K562 (cell line): Measurements from ENCODE around the gene CACNB2. TPM values are rescaled to one million over a fixed set of nuclear protein-coding genes. Genes with fewer than 3 reads are reported as not detected.

Experiments used
- ATAC-seq: fragments of 200-7000 bp; cut with Tn5 transposase; 3 replicates; pipeline ENCODE4 v1.9.1; 2020; ENCODE audit warnings: moderate library complexity
- BruUV-seq: library from RNA; stranded (reverse); fragments of 400-500 nt; replicated peaks from 2 replicates; lab custom pipeline; 2021; lab: Mats Ljungman, UMichigan
- CTCF ChIA-PET: fragments of 300-600 bp; formaldehyde crosslinking; extraction: SDS; loops from one replicate; lab custom pipeline; 2021; ENCODE audit warnings: low intra/inter-chr PET ratio; lab: Yijun Ruan, JAX
- POLR2A ChIA-PET: fragments of 300-600, 350-650 bp; sonication (Branson Sonifier 250); formaldehyde crosslinking; extraction: SDS; loops from one replicate; lab custom pipeline; 2021; ENCODE audit warnings: antibody characterized with exemption, inconsistent platforms; lab: Yijun Ruan, JAX
- DNase-seq, 4 experiments: peaks; one replicate each; pipeline versions ENCODE4 v3.0.0 to v3.0.0-alpha.2; 2011 to 2018; ENCODE audit warnings: low spot score in 3 of 4, mixed read lengths in 3 of 4; ENCODE audit errors: extremely low read depth in 1 of 4
- FAIRE-seq: peaks from 2 replicates; lab custom pipeline; 2011; peaks lifted over from hg19 to GRCh38; lab: Jason Lieb, UNC
- H2AFZ ChIP-seq: 2 replicates; pipeline ENCODE4 v1.6.0; 2011; ENCODE audit warnings: low read depth, low read length, control low read depth, inconsistent platforms
- H3K27ac ChIP-seq: fragments of 200-600 bp; 3 replicates; pipeline ENCODE4 v1.8.0; 2011; ENCODE audit warnings: low read depth, mild to moderate bottlenecking, control low read depth, inconsistent platforms, low read length, moderate library complexity, mixed read lengths; ENCODE audit errors: extremely low read depth
- H3K27me3 ChIP-seq, 2 experiments: fragments of 300-600 bp in 1 of 2; 2 replicates in 1 of 2; 3 replicates in 1 of 2; pipeline versions ENCODE4 v1.6.0 to v1.8.0; 2011; ENCODE audit warnings: inconsistent platforms in 2 of 2, low read length in 2 of 2, mild to moderate bottlenecking in 1 of 2, mixed read lengths in 1 of 2, moderate library complexity in 1 of 2; ENCODE audit not compliant: control insufficient read depth in 2 of 2, insufficient read depth in 2 of 2
- H3K36me3 ChIP-seq: fragments of 300-600 bp; 3 replicates; pipeline ENCODE4 v1.8.0; 2011; ENCODE audit warnings: mild to moderate bottlenecking, low read length, inconsistent platforms; ENCODE audit not compliant: control insufficient read depth, insufficient read depth
- H3K4me1 ChIP-seq, 2 experiments: fragments of 200-600 bp in 1 of 2; replicated peaks in 1 of 2; 2 replicates in 1 of 2; 3 replicates in 1 of 2; pipeline versions ENCODE4 v1.5.1 to v1.8.0; 2011; ENCODE audit warnings: inconsistent platforms in 2 of 2, low read length in 2 of 2, mild to moderate bottlenecking in 1 of 2, mixed read lengths in 1 of 2, moderate library complexity in 1 of 2; ENCODE audit not compliant: control insufficient read depth in 2 of 2, insufficient read depth in 2 of 2
- H3K4me2 ChIP-seq: 2 replicates; pipeline ENCODE4 v1.6.1; 2011; ENCODE audit warnings: low read length, control low read depth, inconsistent platforms, mixed read lengths; ENCODE audit not compliant: insufficient read depth
- H3K4me3 ChIP-seq: fragments of 200-600 bp; sonication (generic), shearing (Covaris generic); 2 replicates; pipeline ENCODE4 v1.5.1; 2016; ENCODE audit warnings: control low read depth, inconsistent platforms
- H3K79me2 ChIP-seq: fragments of 200-600 bp; 3 replicates; pipeline ENCODE4 v1.8.0; 2011; ENCODE audit warnings: low read length, inconsistent platforms; ENCODE audit not compliant: control insufficient read depth, insufficient read depth
- H3K9ac ChIP-seq, 2 experiments: 2 replicates each; pipeline versions ENCODE4 v1.6.0 to v1.6.1; 2011; ENCODE audit warnings: low read depth in 2 of 2, low read length in 2 of 2, control low read depth in 1 of 2, inconsistent platforms in 1 of 2, mild to moderate bottlenecking in 1 of 2, mixed read lengths in 1 of 2; ENCODE audit not compliant: insufficient read depth in 1 of 2
- H3K9me1 ChIP-seq: one replicate; pipeline ENCODE4 v1.6.0; 2011; ENCODE audit warnings: inconsistent platforms, mild to moderate bottlenecking, low read length, moderate library complexity; ENCODE audit not compliant: control insufficient read depth, insufficient read depth
- H3K9me3 ChIP-seq: replicated peaks from 2 replicates; pipeline ENCODE4 v1.5.1; 2011; ENCODE audit warnings: low read depth, low read length, inconsistent platforms; ENCODE audit not compliant: control insufficient read depth, insufficient read depth
- H4K20me1 ChIP-seq: replicated peaks from 2 replicates; pipeline ENCODE4 v1.6.1; 2011; ENCODE audit warnings: low read length, inconsistent platforms, mixed read lengths; ENCODE audit not compliant: control insufficient read depth, insufficient read depth
- CREM ChIP-seq: IDR thresholded peaks from 2 replicates; pipeline ENCODE4 v1.6.1; 2014; ENCODE audit warnings: antibody characterized with exemption, low read depth
- KAT8 ChIP-seq: fragments of 450-650 bp; IDR thresholded peaks from 2 replicates; pipeline ENCODE4 v1.6.1; 2016; ENCODE audit warnings: low read depth, mild to moderate bottlenecking
- KLF1 ChIP-seq: fragments of 450-650 bp; IDR thresholded peaks from 2 replicates; pipeline ENCODE4 v1.6.1; 2016; ENCODE audit warnings: missing genetic modification characterization, missing compliant biosample characterization
- NR4A1 ChIP-seq, 2 experiments: fragments of 250-450 bp in 1 of 2; fragments of 450-650 bp in 1 of 2; sonication (Bioruptor Pico) in 1 of 2; IDR thresholded peaks; 2 replicates each; pipeline versions ENCODE4 v1.4.0 to v1.6.1; 2016 to 2020; ENCODE audit warnings: mild to moderate bottlenecking in 2 of 2, missing compliant biosample characterization in 1 of 2, missing genetic modification characterization in 1 of 2, moderate library complexity in 1 of 2
- STAT5A ChIP-seq: IDR thresholded peaks from 2 replicates; pipeline ENCODE4 v1.6.1; 2012; ENCODE audit warnings: low read length, inconsistent platforms, borderline replicate concordance
- ZNF24 ChIP-seq: fragments of 450-650 bp; IDR thresholded peaks from 2 replicates; pipeline ENCODE4 v1.6.1; 2016
- WGBS: fragments of 100-300 bp; shearing (Covaris generic); methylation state at CpG from one replicate; pipeline ENCODE4 v1.1.6; 2016; ENCODE audit warnings: low coverage, mixed read lengths; ENCODE audit not compliant: insufficient coverage; ENCODE audit errors: missing lambda C conversion rate; 5-methylcytosine and 5-hydroxymethylcytosine counted together
- in situ Hi-C: fragments of 300-500 bp; cut with MboI; formaldehyde crosslinking; loops from 4 replicates; pipeline ENCODE4 v1.15.0; 2018; ENCODE audit warnings: inconsistent platforms, mixed read lengths
- intact Hi-C: fragments of 100-400 bp; cut with micrococcal nuclease; formaldehyde crosslinking; loops from 2 replicates; pipeline ENCODE4 v1.14.2; 2022
- polyA plus RNA-seq, 8 experiments: library from polyadenylated mRNA; depleted of rRNA in 4 of 8; stranded (reverse) in 5 of 8; unstranded in 3 of 8; fragments of >200 nt; fragmentation: Nextera tagmentation in 2 of 8; fragmentation: Illumina TruSeq in 1 of 8; extraction: Ambion mirVana in 2 of 8; extraction: Trizol in 1 of 8; gene quantifications; 2 replicates each; pipeline versions ENCODE4 v1.2.1 to v1.2.3, GENCODE V29; 2011 to 2014; ENCODE audit warnings: inconsistent platforms in 1 of 8, missing spikeins in 1 of 8
- total RNA-seq, 7 experiments: library from RNA; depleted of rRNA in 6 of 7; stranded (reverse); fragments of >200 nt in 6 of 7; fragmentation: Illumina TruSeq in 2 of 7; extraction: Trizol in 2 of 7; gene quantifications; 2 replicates each; pipeline versions ENCODE4 v1.2.1 to v1.2.3, GENCODE V29; 2011 to 2021; ENCODE audit warnings: low replicate concordance in 1 of 7
- TF ChIP-seq, protein P1 (sequence below): fragments of 450-650 bp; IDR thresholded peaks from 2 replicates; pipeline ENCODE4 v1.6.1; 2018; ENCODE audit warnings: mild to moderate bottlenecking, low read depth; ENCODE audit not compliant: partially characterized antibody

Gene CACNB2
- total and polyA plus RNA-seq, 9 of the 15 experiments (the other 6 are each of a cell fraction or from before 2014, with no cell fraction given): 1.8 to 2.2 TPM; not detected in 7

DNA sequence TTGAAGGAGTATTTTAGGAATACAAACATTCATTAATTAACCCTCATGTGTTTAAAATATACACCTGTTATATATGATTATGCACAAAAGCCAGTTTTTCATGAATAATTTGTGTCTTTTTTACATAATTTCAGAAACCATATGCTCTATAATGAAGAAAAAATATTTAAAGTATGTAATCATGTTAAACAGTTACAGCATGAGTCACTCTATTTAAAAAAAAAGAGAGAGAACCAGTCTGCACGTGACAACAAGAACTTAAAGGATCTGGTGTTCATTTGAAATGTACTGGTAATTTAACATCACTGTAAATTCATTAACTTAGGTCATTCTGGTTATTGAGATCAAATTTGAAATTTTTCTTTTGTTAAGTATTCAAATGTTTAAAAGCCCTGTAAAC is 228.5 kb downstream of the CACNB2 start:
- no peaks in the 10 kb centered on the region for H4K20me1 ChIP-seq
- H3K79me2 ChIP-seq: no peaks in the 10 kb centered on the region
- ChIA-PET POLR2A (no interaction called here), CTCF (no interaction called here)
- no peaks in the 10 kb centered on the region for H3K9me1 ChIP-seq
- H3K36me3 ChIP-seq: no peaks in the 10 kb centered on the region
- no peak overlapping the region for H2AFZ ChIP-seq
- intact Hi-C loops: no loop called here
- DNase-seq (no peak), ATAC-seq (no peak), FAIRE-seq (no peak)
- H3K4me3 ChIP-seq: no peak overlapping the region
- TF ChIP-seq NR4A1 (CRISPR knock-in tag; IDR thresholded peaks at IDR 0.05) (no peak), NR4A1 (tag; IDR thresholded peaks at IDR 0.05) (no peak), CREM (no peak), STAT5A (no peak), ZNF24 (no peak), KLF1 (tag) (no peak), KAT8 (no peak)
- TF ChIP-seq, protein P1, sequence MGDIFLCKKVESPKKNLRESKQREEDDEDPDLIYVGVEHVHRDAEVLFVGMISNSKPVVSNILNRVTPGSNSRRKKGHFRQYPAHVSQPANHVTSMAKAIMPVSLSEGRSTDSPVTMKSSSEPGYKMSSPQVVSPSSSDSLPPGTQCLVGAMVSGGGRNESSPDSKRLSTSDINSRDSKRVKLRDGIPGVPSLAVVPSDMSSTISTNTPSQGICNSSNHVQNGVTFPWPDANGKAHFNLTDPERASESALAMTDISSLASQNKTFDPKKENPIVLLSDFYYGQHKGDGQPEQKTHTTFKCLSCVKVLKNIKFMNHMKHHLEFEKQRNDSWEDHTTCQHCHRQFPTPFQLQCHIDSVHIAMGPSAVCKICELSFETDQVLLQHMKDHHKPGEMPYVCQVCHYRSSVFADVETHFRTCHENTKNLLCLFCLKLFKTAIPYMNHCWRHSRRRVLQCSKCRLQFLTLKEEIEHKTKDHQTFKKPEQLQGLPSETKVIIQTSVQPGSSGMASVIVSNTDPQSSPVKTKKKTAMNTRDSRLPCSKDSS: no peak
- BruUV-seq: no TSS peak
- H3K9me3 ChIP-seq: no peaks in the 10 kb centered on the region
- no peak overlapping the region for H3K9ac ChIP-seq
- 0% methylated on average over 1 of the region's 1 CpG for WGBS
- in situ Hi-C loops: no loop called here
- no peak overlapping the region for H3K4me2 ChIP-seq
- H3K4me1 ChIP-seq: no peaks in the 10 kb centered on the region
- H3K27ac ChIP-seq: no peak overlapping the region
- no peaks in the 10 kb centered on the region for H3K27me3 ChIP-seq
